Smooth muscle cell (in vitro differentiated cells): ENCODE results near the gene FABP1. TPM values are rescaled to one million over a fixed set of nuclear protein-coding genes. Genes with fewer than 3 reads are reported as not detected.
A peak's percentile ranks its signal among the peaks of the same experiment; 100 is the strongest.

Experiments used
- DNase-seq: peaks from one replicate; lab custom pipeline; 2025; ENCODE audit not compliant: unreplicated experiment; lab: John Stamatoyannopoulos, UW
- H2AFZ ChIP-seq: fragments of 200-600 bp; sonication (generic); 2 replicates; pipeline ENCODE4 v1.6.0; 2016; ENCODE audit warnings: antibody characterized with exemption, low read depth, mild to moderate bottlenecking
- H3F3A ChIP-seq: fragments of 200-600 bp; sonication (generic); 2 replicates; pipeline ENCODE4 v1.6.0; 2017; ENCODE audit warnings: antibody characterized with exemption, low read depth
- H3K27ac ChIP-seq: fragments of 200-600 bp; sonication (generic); 2 replicates; pipeline ENCODE4 v1.5.1; 2016; ENCODE audit warnings: low read depth, mild to moderate bottlenecking
- H3K27me3 ChIP-seq: fragments of 200-600 bp; sonication (generic); 2 replicates; pipeline ENCODE4 v1.6.1; 2016; ENCODE audit warnings: low read depth, mild to moderate bottlenecking
- H3K36me3 ChIP-seq: fragments of 200-600 bp; sonication (generic); 2 replicates; pipeline ENCODE4 v1.5.1; 2016; ENCODE audit warnings: low read depth
- H3K4me1 ChIP-seq: fragments of 200-600 bp; sonication (generic); 2 replicates; pipeline ENCODE4 v1.5.1; 2016; ENCODE audit warnings: low read depth
- H3K4me2 ChIP-seq: fragments of 200-600 bp; sonication (generic); 2 replicates; pipeline ENCODE4 v1.6.0; 2016; ENCODE audit warnings: mild to moderate bottlenecking
- H3K4me3 ChIP-seq: fragments of 200-600 bp; sonication (generic); 2 replicates; pipeline ENCODE4 v1.5.1; 2016; ENCODE audit warnings: mild to moderate bottlenecking
- H3K79me2 ChIP-seq: fragments of 200-600 bp; sonication (generic); 2 replicates; pipeline ENCODE4 v1.6.0; 2016; ENCODE audit warnings: low read depth, mild to moderate bottlenecking
- H3K9ac ChIP-seq: fragments of 200-600 bp; sonication (generic); 2 replicates; pipeline ENCODE4 v1.6.0; 2016; ENCODE audit warnings: low read depth
- H3K9me3 ChIP-seq: fragments of 200-600 bp; sonication (generic); replicated peaks from 2 replicates; pipeline ENCODE4 v1.5.1; 2016; ENCODE audit warnings: low read depth
- H4K20me1 ChIP-seq: fragments of 200-600 bp; sonication (generic); 2 replicates; pipeline ENCODE4 v1.6.0; 2016; ENCODE audit warnings: low read depth
- WGBS: methylation state at CpG from one replicate; pipeline ENCODE4 v1.1.7; 2016; ENCODE audit warnings: low lambda C conversion rate; 5-methylcytosine and 5-hydroxymethylcytosine counted together
- polyA plus RNA-seq: library from polyadenylated mRNA; unstranded; fragments of >200 nt; fragmentation: Nextera tagmentation; extraction: Ambion mirVana; gene quantifications from 2 replicates; pipeline ENCODE4 v1.2.1, GENCODE V29; 2016
- total RNA-seq: library from RNA; depleted of rRNA; stranded (reverse); fragments of >200 nt; gene quantifications from 2 replicates; pipeline ENCODE4 v1.2.3, GENCODE V29; 2014
- TF ChIP-seq, protein P1 (sequence below): fragments of 200-600 bp; sonication (generic); IDR thresholded peaks from 2 replicates; pipeline ENCODE4 v1.5.1; 2017; ENCODE audit warnings: borderline replicate concordance, mild to moderate bottlenecking, antibody characterized with exemption; ENCODE audit not compliant: insufficient read depth, poor library complexity, severe bottlenecking

Gene FABP1
- total and polyA plus RNA-seq, 2 experiments from 2014 or later, result 0.42 TPM; not detected in 1

DNA sequence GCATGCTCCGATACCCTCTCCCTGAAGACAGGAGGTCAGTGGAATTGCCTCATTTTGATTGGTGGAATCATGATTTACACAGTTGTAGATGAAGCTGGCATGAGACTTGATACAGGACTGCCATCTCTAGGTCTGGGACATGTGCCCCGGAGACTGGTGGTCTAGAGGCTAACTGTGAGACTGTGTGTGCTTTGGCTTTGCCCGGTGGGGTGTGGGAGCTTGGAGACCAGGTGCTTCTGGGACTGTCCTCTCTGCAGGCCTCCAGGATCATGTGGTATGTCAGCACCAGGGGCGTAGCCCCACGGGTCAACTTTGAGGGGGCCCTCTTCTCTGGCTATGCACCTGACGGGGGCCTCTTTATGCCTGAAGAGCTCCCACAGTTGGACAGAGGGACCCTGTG lies 45.0 kb upstream of the FABP1 start:
- no peaks in the 10 kb centered on the region for H3K9me3 ChIP-seq
- DNase-seq, result no peak
- H4K20me1 ChIP-seq, result no peaks in the 10 kb centered on the region
- no peaks in the 10 kb centered on the region for H3K27me3 ChIP-seq
- H3K4me1 ChIP-seq, result no peaks in the 10 kb centered on the region
- H3F3A ChIP-seq, result no peaks in the 10 kb centered on the region
- no peak overlapping the region for H3K4me3 ChIP-seq
- no peak overlapping the region for H2AFZ ChIP-seq
- no peaks in the 10 kb centered on the region for H3K79me2 ChIP-seq
- H3K4me2 ChIP-seq, result no peak overlapping the region
- WGBS, result 90% methylated on average over 6 of the region's 6 CpGs
- H3K36me3 ChIP-seq, result no peaks in the 10 kb centered on the region
- TF ChIP-seq, protein P1, sequence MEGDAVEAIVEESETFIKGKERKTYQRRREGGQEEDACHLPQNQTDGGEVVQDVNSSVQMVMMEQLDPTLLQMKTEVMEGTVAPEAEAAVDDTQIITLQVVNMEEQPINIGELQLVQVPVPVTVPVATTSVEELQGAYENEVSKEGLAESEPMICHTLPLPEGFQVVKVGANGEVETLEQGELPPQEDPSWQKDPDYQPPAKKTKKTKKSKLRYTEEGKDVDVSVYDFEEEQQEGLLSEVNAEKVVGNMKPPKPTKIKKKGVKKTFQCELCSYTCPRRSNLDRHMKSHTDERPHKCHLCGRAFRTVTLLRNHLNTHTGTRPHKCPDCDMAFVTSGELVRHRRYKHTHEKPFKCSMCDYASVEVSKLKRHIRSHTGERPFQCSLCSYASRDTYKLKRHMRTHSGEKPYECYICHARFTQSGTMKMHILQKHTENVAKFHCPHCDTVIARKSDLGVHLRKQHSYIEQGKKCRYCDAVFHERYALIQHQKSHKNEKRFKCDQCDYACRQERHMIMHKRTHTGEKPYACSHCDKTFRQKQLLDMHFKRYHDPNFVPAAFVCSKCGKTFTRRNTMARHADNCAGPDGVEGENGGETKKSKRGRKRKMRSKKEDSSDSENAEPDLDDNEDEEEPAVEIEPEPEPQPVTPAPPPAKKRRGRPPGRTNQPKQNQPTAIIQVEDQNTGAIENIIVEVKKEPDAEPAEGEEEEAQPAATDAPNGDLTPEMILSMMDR, result no peak
- no peak overlapping the region for H3K27ac ChIP-seq
- no peak overlapping the region for H3K9ac ChIP-seq

DNA sequence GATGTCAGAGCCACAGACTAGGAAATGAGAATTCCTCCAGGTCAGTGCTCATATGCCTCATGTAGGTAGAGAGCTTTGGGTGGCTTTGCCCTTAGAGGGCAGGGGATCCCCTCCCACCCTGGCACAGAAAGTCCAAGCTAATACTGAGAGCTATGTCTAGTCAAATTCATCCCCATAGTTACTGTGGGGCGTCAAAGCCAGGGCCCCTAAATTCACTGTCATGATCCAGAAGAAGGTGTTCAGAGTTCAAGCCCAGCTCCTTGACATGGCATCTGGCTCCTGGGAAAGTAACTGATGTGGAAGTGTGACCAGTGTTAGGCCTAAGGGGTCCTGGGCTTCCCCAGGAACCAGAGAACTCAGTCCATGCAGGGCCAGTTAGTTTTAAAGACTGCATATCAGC lies 44.1 kb upstream of the FABP1 start:
- Histone ChIP-seq H3K9me3 (no peaks in the 10 kb centered on the region), H4K20me1 (no peaks in the 10 kb centered on the region), H3K36me3 (no peaks in the 10 kb centered on the region), H3K27ac (no peak overlapping the region), H3K4me1 (no peaks in the 10 kb centered on the region), H3K9ac (no peak overlapping the region), H3K79me2 (no peaks in the 10 kb centered on the region), H2AFZ (no peak overlapping the region), H3K4me3 (no peak overlapping the region), H3K4me2 (no peak overlapping the region), H3F3A (no peaks in the 10 kb centered on the region), H3K27me3 (no peaks in the 10 kb centered on the region)
- TF ChIP-seq, protein P1, result no peak
- WGBS, result 100% methylated on average over 1 of the region's 1 CpG
- DNase-seq, result no peak

DNA sequence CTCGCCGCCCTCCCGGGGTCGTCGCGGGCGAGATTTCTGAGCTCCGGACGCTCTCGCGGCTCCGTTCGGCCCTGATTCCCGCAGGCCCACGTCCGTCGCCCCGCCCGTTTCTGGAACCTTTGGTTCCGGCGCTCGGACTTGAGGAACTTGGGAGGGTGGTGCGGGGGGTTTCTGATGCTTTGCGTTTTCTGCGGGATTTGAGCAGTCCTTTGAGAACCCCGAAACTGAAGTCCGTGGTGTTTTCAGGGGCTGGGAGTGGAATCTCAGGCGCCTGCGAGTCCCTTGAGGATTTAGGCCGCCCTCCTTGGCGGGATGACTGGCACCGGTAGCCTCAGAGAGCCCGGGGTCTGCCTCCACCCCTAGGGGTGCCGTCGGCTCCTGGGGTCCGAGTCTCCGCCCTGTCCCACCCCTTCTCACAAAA lies 42.6 kb upstream of the FABP1 start:
- H3K4me1 ChIP-seq, result no peaks in the 10 kb centered on the region
- no peaks in the 10 kb centered on the region for H4K20me1 ChIP-seq
- no peaks in the 10 kb centered on the region for H3K27me3 ChIP-seq
- H3K9me3 ChIP-seq, result no peaks in the 10 kb centered on the region
- DNase-seq, result no peak
- H3K36me3 ChIP-seq, result no peaks in the 10 kb centered on the region
- TF ChIP-seq, protein P1, result no peak
- no peak overlapping the region for H3K27ac ChIP-seq
- 21% methylated on average over 28 of the region's 37 CpGs for WGBS
- peak overlapping the region; percentile 72 for H3K4me3 ChIP-seq
- H3K4me2 ChIP-seq, result peak overlapping the region; percentile 91
- H2AFZ ChIP-seq, result peak overlapping the region; percentile 99
- peak overlapping the region; percentile 56 for H3K9ac ChIP-seq
- H3K79me2 ChIP-seq, result no peaks in the 10 kb centered on the region
- H3F3A ChIP-seq, result no peaks in the 10 kb centered on the region

DNA sequence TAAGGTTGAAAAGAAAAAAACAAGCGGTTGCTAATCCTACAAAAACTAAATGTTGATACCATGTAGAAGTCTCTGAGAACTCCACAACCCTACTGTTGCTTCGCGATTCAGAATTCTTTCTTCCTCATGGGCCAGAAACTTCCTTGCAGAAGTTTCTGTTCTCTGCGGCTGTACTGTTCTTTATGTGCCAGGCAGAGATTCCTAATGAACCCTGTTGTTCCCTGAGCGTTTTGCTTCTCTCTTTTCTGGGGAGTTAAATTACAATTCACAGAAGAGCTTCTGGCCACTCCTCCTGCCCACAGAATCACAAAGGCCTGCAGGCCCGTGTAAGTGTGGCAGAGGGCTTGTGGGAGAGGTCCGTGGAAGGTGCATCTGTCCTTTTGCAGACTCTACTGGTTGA lies 40.5 kb upstream of the FABP1 start:
- Histone ChIP-seq H3K4me1 (no peaks in the 10 kb centered on the region), H3F3A (no peaks in the 10 kb centered on the region), H3K9me3 (no peaks in the 10 kb centered on the region), H3K79me2 (no peaks in the 10 kb centered on the region), H3K9ac (no peak overlapping the region), H3K36me3 (no peaks in the 10 kb centered on the region), H2AFZ (no peak overlapping the region), H4K20me1 (no peaks in the 10 kb centered on the region), H3K4me2 (no peak overlapping the region), H3K4me3 (no peak overlapping the region), H3K27me3 (peaks cover 6% of the 10 kb centered on the region), H3K27ac (no peak overlapping the region)
- TF ChIP-seq, protein P1, result no peak
- 87% methylated on average over 7 of the region's 7 CpGs for WGBS
- DNase-seq, result no peak
